ENCODE data around the gene DLX5. TPM values are rescaled to one million over a fixed set of nuclear protein-coding genes. Genes with fewer than 3 reads are reported as not detected.

Gene DLX5
- total and polyA plus RNA-seq, 2 donors (not counting 3 experiments of a cell fraction or from before 2014, with no cell fraction given), result not detected

DNA sequence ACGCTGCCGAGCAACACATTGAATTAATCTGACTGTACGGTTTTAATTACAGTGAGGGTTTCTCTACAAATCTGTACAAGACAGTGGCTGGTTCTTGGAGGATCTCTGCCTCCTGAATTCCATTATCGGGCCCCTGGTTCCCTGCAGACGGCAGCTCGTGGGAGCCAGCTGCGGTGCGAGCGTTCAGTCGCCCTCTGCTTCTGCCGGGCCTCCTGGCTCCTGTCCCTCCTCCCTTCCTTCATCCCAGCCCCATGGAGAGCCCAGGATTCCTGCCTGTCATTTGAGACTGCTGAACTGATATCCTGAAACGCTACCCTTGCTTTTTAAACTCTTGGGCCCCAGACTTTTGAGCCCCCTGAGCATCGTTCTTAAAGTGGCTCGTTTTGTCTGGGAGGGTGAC lies 25.9 kb downstream of the DLX5 start:
- no peak for FAIRE-seq

GRCh38 chr7:96998333-96998732 lies 26.3 kb downstream of the DLX5 start:
- POLR2A ChIA-PET, result no interaction called here
- H3K79me2 ChIP-seq (ENCODE audit: control insufficient read depth, insufficient read depth, low read length), result no peaks in the 10 kb centered on the region
- no peak overlapping the region for H3K4me3 ChIP-seq (replicated peaks in 1 of 3; ENCODE audit: insufficient read depth in 1 of 3, low read depth in 1 of 3, low read length in 3 of 3)
- no peaks in the 10 kb centered on the region for H3K4me1 ChIP-seq (ENCODE audit: control insufficient read depth, extremely low read depth, insufficient read depth, low read length)
- H3K9me1 ChIP-seq (replicated peaks; ENCODE audit: control insufficient read depth, extremely low read depth, insufficient read depth, low read length), result no peaks in the 10 kb centered on the region
- TF ChIP-seq JUN (IDR thresholded peaks at IDR 0.05; ENCODE audit: borderline replicate concordance, insufficient read depth, insufficient read length, low read depth) (no peak), CTCF (IDR thresholded peaks at IDR 0.05; ENCODE audit: extremely low read depth in 1 of 2, insufficient read depth in 1 of 2, low read depth in 1 of 2, low read length in 2 of 2) (no peak), MYC (IDR thresholded peaks at IDR 0.05; ENCODE audit: low read depth, low read length) (no peak), POLR2AphosphoS5 (IDR thresholded peaks at IDR 0.05; ENCODE audit: insufficient read depth, low read depth, low read length) (no peak), POLR2A (IDR thresholded peaks at IDR 0.05; ENCODE audit: low read depth, low read length) (no peak), GATA2 (IDR thresholded peaks at IDR 0.05; ENCODE audit: insufficient read depth, insufficient read length, low read depth, low read length) (no peak), EZH2 (IDR thresholded peaks at IDR 0.05; ENCODE audit: borderline replicate concordance, low read depth, low read length, severe bottlenecking) (no peak), FOS (IDR thresholded peaks at IDR 0.05; ENCODE audit: borderline replicate concordance, insufficient read depth, low read length) (no peak)
- TF ChIP-seq, protein P1, sequence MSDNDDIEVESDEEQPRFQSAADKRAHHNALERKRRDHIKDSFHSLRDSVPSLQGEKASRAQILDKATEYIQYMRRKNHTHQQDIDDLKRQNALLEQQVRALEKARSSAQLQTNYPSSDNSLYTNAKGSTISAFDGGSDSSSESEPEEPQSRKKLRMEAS (IDR thresholded peaks at IDR 0.05; ENCODE audit: insufficient read depth, insufficient read length), result no peak
- H3K27me3 ChIP-seq (ENCODE audit: control insufficient read depth in 2 of 2, insufficient read depth in 2 of 2, low read length in 2 of 2), result peaks cover 92 to 97% of the 10 kb centered on the region in 2 experiments
- H3K4me2 ChIP-seq (ENCODE audit: insufficient read depth, low read length), result no peak overlapping the region
- no peaks in the 10 kb centered on the region for H3K9me3 ChIP-seq (replicated peaks; ENCODE audit: control insufficient read depth, insufficient read depth, low read length)
- dilution Hi-C loops (cut with MboI; ENCODE audit: extremely low pct_ligation_motif_present, low sequenced_read_pairs), result no loop called here
- no peak overlapping the region for H3K27ac ChIP-seq (ENCODE audit: insufficient read depth, low read depth, low read length)
- intact Hi-C loops (cut with micrococcal nuclease), result no loop called here
- no peak overlapping the region for H3K9ac ChIP-seq (replicated peaks; ENCODE audit: extremely low read depth, insufficient read depth, low read length)
- CTCF ChIA-PET, result interaction anchor here (3.1 kb wide), 1 partner anchor 29 kb away, joined by 13 read pairs; no protein-coding TSS in a partner anchor
- H4K20me1 ChIP-seq (replicated peaks; ENCODE audit: control insufficient read depth, extremely low read depth, insufficient read depth, low read length), result no peaks in the 10 kb centered on the region
- no peaks in the 10 kb centered on the region for H3K36me3 ChIP-seq (ENCODE audit: control insufficient read depth in 2 of 2, extremely low read depth in 1 of 2, insufficient read depth in 2 of 2, low read length in 2 of 2)
- no peak overlapping the region for H2AFZ ChIP-seq (ENCODE audit: low read depth, low read length)
- no peak for DNase-seq (ENCODE audit: low read depth, low spot score)
- BruUV-seq (replicated peaks), result no TSS peak
- FAIRE-seq, result no peak

More for the DNA sequence above, 25.9 kb downstream of the DLX5 start:
- dilution Hi-C loops (cut with MboI; ENCODE audit: extremely low pct_ligation_motif_present, low sequenced_read_pairs) (no loop called here), intact Hi-C loops (cut with micrococcal nuclease) (no loop called here)
- no peak for DNase-seq (ENCODE audit: low read depth, low spot score)
- Histone ChIP-seq H3K4me3 (replicated peaks in 1 of 3; ENCODE audit: insufficient read depth in 1 of 3, low read depth in 1 of 3, low read length in 3 of 3) (no peak overlapping the region), H3K9ac (replicated peaks; ENCODE audit: extremely low read depth, insufficient read depth, low read length) (no peak overlapping the region), H3K9me3 (replicated peaks; ENCODE audit: control insufficient read depth, insufficient read depth, low read length) (no peaks in the 10 kb centered on the region), H3K36me3 (ENCODE audit: control insufficient read depth in 2 of 2, extremely low read depth in 1 of 2, insufficient read depth in 2 of 2, low read length in 2 of 2) (no peaks in the 10 kb centered on the region), H3K79me2 (ENCODE audit: control insufficient read depth, insufficient read depth, low read length) (no peaks in the 10 kb centered on the region), H3K4me2 (ENCODE audit: insufficient read depth, low read length) (no peak overlapping the region), H3K9me1 (replicated peaks; ENCODE audit: control insufficient read depth, extremely low read depth, insufficient read depth, low read length) (no peaks in the 10 kb centered on the region), H2AFZ (ENCODE audit: low read depth, low read length) (no peak overlapping the region), H3K4me1 (ENCODE audit: control insufficient read depth, extremely low read depth, insufficient read depth, low read length) (no peaks in the 10 kb centered on the region), H4K20me1 (replicated peaks; ENCODE audit: control insufficient read depth, extremely low read depth, insufficient read depth, low read length) (no peaks in the 10 kb centered on the region), H3K27ac (ENCODE audit: insufficient read depth, low read depth, low read length) (no peak overlapping the region), H3K27me3 (ENCODE audit: control insufficient read depth in 2 of 2, insufficient read depth in 2 of 2, low read length in 2 of 2) (peaks cover 92 to 97% of the 10 kb centered on the region in 2 experiments)
- ChIA-PET CTCF (interaction anchor here (3.1 kb wide), 1 partner anchor 28 kb away, joined by 13 read pairs; no protein-coding TSS in a partner anchor), POLR2A (no interaction called here)
- no TSS peak for BruUV-seq (replicated peaks)
- peak; percentile 45 for TF ChIP-seq EZH2 (IDR thresholded peaks at IDR 0.05; ENCODE audit: borderline replicate concordance, low read depth, low read length, severe bottlenecking)
- TF ChIP-seq FOS (IDR thresholded peaks at IDR 0.05; ENCODE audit: borderline replicate concordance, insufficient read depth, low read length), result no peak

All from endothelial cell of umbilical vein (primary cell).